ENCODE measurements around the gene CENPS.
"Not testable (repeated sequence)": the region's sequence is repeated elsewhere in the genome, so short reads cannot be mapped to it uniquely, and the experiment has no call there.

The CENPS gene

DNA sequence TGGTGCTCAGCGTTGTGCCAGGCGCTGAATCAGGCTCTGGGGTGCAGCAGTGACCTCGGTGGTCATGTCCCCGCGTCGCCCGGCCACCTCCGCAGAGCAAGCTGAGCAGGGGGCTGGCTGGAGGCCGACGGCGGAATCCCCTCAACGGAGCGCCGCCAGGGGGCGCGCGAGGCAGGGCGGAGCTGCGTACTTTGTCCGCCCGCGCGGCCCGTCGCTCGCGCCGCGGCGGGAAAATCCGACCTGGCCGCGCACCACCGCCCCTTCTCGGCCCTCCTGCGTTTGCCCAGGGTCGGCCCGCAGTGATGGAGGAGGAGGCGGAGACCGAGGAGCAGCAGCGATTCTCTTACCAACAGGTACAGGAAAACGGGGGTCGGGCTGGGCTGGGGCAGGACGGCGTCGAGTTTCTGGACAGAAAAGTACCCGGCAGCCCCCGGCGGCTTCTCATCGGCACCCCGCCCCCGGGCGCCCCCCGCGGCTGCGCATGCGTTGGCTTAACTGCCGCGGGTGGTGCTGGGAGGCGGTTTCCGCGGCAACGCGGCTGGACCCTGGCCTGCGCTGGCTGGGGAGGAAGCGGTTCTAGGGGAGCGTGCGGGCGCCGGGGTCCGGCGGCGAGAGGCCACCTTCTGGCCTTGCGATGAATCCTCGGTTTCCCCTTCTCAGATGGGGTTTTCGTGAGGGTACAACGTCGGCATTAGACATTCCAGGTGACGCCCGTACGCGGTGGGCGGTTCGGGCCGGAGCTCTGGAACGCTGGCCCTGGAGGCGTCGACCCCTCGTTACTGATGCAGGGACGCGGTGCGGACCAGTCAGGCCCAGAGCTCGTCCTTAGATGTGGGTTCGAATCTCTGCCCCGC is at the start of gene CENPS:
CENPS (plus strand) TSS at position 218 of the 854 bp plus-strand sequence; CDS start at position 303, 85 bp downstream.
- peak; percentile 80 for DNase-seq

DNA sequence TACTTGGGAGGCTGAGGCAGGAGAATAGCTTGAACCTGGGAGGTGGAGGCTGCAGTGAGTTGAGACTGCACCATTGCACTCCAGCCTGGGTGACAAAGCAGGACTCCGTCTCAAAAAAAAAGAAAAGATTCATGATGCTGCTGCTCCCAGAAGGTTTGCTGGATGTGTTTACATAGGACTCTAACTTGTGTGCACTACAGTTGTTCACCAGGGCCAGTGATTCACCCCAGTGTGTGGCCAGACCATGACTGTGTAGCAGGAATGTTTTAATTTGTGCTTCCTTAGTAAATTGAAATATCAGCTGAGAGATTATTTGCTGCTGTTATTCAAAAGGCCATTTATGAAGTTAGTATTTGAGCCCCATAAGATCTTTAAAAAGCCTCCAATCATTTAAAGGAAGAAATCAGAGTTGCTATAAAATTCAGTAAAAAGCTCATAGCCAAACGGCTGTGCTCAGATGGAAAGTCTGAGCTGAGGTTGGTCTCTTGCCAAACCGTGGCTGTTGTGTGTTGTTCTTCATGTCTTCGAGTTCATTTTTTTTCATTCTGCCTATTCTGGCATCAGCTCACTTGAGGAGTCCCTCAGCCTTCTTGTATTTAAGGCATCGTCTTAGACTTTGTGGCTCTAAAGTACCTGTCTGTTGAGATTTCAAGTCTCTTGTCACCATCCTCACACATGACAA is 49.5 kb upstream of the CENPS start:
- no peak for DNase-seq

DNA sequence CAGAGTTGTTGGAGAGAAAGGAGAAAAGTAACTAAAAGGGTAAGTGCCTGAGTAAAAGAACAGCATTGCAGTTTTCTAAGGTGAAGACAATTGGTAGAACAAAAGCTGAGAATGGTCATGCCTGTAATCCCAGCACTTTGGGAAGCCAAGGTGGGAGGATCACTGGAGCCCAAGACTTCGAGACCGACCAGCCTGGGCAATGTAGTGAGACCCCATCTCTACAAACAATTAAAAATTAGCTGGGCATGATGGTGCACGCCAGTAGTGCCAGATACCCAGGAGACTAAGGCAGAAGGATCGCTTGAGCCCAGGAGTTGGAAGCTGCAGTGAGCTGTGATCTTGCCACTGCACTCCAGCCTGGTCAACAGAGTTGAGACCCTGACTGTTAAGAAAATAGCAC is 46.6 kb upstream of the CENPS start:
- no peak for DNase-seq

DNA sequence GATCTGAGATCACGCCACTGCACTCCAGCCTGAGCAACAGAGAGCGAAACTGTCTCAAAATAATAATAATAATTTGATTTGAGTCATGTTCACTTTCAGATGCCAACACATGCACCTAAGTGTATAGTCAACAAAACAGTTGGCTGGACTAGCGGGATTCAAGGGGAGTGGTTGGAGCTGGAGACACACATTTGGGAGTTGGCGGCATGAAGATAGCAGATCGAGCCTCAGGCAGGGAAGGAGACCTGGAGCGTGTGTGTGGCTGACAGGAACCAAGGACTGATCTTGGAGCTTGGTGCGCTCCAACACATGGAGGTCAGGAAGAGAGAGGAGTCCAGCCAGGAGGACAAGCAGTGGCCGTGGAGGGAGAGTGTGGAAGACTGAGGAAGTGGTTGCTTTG is 46.0 kb upstream of the CENPS start:
- DNase-seq, result no peak

DNA sequence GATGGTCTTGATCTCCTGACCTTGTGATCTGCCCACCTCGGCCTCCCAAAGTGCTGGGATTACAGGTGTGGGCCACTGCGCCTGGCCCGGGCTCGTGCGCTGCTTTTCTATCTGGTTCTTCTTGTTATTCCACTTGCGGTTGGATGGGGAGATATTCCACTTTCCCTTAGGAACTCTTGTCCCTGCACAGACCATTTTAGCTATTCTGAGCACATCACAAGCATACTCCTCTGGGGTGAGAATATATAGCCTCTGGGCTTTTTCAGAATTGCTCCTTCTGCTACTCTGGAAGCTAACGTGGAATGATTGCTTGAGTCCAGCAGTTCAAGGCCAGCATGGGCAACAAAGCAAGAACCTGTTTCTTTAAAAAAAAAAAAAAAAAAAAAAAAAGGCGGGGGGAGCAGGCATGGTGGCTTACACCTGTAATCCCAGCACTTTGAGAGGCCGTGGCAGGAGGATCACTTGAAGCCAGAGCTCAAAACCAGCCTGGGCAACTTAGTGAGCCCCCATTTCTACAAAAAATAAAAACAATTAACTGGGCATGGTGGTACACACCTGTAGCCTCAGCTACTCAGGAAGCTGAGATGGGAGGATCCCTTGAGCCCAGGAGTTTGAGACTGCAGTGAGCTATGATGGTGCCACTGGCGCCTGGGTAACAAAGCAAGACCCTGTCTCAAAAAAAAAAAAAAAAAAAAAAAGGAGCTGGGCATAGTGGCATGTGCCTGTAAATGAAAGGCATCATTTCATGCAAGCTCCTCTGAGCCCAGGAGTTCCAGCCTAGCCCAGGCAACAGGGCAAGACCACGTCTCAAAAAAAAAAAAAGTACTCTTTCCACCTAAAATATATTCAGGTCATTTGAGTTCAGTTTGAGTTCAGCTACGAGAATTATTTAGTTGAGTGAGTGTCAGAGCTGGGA is 43.2 kb upstream of the CENPS start:
- no peak for DNase-seq

DNA sequence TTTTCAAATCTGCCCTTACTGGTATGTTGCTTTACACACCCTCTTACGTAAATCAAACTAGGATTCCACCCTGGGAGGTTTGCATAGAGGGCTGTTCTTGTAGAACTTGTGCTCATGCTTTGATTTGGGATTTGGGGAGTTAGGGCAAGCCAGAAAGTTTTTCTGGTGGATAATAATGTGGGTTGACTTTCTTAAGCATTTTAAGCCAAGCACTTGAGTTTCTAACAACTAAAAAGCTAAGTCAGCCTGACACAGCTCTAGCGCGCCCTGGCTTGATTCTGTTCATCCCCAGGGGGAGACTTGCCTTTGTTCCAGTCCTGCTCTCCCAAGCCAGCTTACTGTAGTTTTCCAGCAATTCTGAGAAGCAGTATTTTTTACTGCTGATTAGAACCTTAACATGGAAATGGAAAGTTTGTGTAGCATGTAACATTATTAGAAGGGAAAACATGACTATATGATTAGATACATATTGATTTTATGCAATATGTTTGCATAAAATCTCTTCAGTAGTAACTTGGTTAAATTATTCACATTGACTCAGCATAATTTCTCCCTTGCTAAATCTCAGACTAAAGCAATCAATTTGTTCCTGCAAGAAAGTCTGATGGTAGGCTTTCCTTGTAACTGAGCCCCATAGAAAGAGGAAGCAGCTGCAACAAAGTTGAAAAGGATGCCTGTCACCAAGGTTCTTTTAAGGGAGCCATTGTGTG is 42.4 kb upstream of the CENPS start:
- peak; percentile 23 for DNase-seq

DNA sequence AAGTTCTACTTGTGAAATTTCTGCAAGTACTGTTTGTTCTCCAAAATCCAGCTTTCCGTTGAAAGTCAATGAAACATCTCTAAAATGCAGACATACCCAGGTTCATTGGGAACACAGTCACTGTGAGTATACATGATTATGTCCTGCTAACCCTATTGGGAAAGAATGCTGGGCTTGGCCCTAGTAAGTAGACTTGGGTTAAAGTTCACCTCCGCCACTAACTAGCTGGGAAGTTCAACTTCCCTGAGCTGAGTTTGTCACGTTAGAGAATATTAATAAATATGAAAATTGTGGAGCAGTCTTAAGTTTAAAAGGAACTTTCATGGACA is 41.9 kb upstream of the CENPS start:
- no peak for DNase-seq

DNA sequence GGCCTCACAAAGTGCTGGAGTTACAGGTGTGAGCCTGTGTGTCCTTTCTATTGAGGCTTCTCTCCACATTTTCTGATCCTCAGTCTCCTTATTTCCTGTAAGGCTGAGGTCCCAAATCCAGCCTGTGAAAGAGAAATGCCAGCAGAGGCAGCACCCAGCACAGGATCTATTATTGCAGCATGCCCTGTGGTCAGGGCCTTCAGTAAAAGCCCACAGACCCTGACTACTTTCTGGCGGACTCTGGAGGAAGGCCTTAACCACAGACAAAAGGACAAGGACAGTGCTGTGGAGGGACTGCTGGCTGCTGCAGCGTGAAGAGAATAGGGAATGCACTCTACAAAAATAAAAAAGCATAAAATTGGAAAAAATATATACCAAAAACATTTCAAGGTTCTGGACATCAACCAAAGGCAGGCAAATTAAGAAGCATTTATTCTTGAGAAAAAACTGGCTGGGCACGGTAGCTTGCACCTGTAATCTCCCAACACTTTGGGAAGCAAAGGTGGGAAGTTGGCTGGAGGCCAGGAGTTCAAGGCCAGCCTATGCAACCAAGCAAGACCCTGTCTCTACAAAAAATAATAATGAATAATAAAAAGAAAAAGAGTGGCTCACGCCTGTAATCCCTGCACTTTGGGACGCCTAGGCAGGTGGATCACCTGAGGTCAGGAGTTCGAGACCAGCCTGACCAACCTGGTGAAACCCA is 40.8 kb upstream of the CENPS start:
- DNase-seq, result no peak

DNA sequence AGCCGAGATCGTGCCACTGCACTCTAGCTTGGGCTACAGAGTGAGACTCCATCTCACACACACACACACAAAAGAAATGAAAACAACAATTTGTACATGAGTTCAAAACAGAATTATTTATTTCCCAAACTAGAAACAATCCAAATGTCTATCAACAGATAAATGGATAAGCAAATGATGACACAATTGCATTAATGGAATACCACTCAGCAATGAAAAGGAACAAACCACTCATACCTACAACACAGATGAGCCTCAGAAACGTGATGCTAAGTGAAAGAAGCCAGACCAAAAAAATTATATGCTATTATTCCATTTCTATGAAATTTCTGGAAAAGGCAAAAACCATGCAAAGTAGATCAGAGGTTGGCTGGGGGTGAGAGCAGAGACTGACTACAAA is 33.4 kb upstream of the CENPS start:
- DNase-seq, result no peak

DNA sequence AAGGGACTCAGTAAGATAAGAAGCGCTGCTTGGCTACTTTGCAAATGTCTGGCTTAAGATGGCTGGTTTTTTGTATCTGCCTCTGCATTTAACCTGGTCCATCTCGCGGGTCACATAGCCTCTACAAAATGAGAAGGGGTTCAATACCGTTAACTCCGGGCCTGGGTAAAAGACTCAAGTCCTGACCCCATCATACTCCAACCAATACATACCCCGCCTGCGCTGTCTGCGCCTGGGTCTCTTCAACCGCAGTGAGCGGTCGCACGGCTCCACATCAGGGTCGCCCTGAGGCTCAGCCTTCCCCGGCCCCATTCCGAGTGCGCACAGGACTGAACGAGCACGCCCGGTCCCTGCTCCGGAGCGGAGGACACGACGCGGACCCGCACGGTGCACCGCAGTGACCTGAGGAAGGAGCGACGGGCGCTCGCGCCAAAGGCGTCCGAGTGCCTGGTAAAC is 31.9 kb upstream of the CENPS start:
- DNase-seq, result no peak

DNA sequence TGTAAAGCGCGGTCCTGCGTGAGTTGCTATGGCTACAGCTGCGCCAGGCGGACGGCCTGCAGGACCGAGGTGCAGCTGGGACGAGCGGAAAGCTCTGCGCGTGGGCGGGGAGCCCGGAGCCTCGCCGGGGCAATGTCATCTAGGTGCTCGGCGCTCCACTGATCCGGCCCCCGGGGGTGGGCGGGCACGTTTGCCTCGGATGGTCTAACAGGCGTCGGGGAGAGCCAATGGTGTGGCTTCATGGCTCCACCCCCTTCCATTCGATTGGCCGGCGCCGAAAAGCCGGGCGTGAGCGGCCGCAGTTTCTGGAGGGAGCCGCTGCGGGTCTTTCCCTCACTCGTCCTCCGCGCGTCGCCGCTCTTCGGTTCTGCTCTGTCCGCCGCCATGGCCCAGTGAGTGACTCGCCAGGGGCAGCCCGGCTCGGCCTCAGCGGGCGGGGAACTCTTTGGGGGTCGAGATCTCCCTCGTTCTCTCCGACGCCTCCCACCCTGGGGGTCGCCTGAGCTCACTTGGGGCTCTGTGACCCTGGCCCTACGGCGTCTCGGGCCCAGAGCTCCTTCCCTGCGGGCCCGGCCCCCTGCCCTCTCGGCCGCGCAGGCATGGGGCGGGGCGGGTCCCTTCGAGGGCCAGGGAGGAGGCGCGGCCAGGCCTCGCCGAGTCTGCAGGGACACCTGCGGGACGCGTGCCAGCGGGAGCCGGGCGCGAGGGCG is 31.3 kb upstream of the CENPS start, which contains the start of gene PGD:
PGD (plus strand) TSS at position 331 of the 710 bp plus-strand sequence; CDS start at position 385, 54 bp downstream.
- peak; percentile 99 for DNase-seq

DNA sequence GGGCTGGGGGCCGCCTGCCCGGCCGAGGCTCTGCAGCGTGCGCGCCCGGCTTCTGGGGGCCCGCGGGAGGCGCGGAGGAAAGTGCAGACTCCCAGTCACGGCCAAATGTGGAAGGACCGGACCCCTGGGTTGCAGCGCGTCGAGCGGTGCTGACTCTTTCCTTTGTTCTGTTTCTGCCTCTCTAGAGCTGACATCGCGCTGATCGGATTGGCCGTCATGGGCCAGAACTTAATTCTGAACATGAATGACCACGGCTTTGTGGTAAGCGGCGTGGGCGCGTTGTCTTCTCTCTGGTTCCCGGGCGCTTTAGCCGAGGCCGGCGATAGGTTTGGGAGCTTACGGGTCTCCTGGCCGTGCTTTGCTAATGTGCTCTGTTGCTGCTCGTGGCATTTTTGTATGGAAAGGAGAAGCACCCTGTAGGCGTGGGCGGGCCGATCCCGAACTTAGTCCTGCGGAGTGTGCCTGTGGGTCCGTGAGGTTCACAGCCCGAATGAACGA is 30.7 kb upstream of the CENPS start:
- DNase-seq, result no peak

DNA sequence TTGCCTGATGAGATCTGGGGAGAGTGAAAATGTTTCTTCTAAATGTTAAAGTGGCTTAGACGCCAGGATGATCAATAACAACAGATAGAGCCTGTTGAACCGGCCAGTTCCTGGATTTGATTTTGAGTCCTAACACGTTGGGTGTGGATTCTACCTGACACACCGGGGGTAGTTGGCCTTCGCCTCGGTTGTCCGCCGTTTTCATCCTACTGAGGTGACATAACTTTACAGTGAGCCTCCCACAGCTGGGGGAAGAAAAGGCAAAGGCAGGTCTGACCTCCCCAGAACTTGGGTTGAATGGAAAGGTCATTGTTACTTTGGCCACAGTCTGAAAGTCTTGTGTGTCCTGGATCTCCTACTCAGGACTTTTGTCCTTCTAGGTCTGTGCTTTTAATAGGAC is 30.2 kb upstream of the CENPS start:
- no peak for DNase-seq

DNA sequence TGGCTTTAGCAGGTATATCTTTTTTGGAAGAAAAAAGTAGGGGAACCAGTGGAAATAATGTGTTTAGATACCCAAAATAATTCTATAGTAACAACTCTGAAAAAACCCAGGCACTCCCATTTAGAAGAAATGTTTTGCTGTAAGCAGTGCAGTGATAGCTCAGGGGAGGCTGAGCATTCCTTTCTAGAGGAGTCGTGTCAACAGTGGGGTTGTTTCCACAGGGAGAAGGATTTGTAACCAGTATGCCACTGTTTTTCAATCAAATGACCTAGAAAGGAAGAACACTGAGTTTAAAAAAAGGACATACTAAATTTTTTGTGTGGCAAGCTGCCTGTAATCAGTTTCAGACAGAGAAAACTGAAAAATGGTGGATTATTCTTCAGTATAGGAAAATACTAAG is 29.0 kb upstream of the CENPS start:
- DNase-seq, result no peak

DNA sequence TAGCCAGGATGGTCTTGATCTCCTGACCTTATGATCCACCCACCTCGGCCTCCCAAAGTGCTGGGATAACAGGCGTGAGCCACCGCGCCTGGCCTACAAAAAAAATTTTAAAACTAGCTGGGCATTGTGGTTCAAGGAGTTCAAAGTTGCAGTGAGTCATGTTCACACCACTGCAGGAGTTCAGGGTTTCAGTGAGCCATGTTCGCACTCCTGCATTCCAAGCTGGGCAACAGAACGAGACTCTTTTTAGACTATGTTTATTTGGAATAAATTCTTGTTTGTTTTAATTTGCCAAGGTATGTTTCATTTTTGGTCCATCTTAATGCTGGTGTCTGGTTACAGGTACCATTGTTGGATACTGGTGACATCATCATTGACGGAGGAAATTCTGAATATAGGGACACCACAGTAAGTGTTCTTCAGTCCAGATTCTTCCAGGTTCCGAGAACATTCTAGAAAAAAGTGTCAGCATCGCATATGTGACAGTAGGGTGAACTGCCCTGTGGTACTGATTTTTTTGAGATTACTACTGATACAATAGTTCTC is 27.4 kb upstream of the CENPS start:
- no peak for DNase-seq

DNA sequence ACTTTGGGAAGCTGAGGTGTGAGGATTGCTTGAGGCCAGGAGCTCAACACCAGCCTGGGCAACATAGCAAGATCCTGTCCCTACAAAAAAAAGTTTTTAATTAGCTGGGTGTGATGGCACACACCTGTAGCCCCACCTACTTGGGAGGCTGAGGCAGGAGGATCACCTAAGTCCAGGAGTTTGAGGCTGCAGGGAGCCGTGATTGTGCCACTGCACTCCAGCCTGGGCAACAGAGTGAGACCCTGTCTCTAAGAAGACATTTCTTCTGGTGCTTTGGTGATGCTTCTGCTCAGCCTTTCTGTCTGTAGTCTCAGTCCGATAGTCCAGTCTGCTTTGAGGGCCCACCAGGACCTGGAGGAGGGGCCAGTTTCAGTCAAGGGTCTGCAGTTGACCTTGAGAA is 23.0 kb upstream of the CENPS start:
- no peak for DNase-seq

DNA sequence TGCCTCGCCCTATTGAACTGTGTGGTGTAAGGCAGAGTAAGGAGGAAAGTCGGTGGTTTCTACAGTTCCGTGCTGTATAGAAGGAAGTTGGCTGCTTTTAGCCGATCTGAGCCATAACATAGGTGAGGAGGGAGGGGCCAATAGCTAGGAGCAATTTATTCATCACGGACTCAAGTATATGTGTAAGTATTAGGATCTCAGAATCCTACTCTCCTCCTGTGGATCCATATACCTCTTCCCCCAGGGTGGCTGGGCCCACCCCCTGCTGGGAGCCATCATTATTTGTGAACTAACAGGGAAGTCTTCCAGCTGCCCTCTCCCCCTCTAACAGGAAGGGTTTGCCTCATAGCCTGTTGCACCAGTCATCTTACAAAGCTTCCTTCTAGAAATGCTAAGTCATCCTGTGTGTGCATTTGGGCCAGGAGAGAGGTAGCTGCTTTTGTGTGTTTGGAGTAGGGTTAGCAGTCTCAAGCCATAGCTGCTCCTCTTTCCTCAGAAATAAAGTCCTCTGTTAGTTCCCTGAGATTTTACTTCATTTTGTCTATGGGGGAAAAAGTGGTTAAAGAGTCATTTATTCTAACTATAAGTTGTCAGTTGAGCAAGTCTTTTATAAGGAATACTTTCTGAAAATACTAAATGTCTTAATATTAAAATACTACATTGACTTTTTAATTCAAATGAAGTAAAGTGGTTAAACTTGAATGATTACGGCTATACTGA is 14.9 kb upstream of the CENPS start:
- DNase-seq, result peak; percentile 18

DNA sequence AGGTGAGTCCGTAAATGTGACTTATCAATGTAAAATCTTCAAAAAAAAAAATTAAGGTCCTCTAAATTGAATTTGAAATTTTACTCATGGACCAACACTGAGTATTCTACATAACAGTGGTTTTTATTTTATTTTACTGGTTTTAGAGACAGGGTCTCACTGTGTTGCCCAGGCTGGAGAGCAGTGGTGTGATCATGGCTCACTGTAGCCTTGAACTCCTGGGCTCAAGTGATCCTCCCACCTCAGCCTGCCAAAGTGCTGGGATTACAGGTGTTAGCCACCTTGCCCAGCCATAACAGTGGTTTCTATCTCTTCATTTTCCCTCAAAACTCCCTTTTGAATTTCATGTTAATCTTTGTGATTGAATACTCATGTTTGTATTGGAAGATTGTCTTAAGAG is 14.3 kb upstream of the CENPS start:
- not testable (repeated sequence) for DNase-seq

DNA sequence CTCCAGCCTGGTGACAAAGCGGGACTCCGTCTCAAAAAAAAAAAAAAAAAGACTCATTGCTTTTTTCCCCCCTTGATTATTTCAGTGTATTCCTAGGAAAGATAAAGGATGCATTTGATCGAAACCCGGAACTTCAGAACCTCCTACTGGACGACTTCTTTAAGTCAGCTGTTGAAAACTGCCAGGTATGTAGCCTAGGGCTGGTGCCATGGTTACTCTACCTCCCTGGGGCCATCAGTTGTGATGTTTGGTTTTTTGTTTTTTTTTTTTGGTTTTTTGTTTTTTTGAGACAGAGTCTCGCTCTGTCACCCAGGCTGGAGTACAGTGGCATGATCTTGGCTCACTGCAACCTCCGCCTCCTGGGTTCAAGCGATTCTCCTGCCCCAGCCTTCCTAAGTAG is 11.5 kb upstream of the CENPS start:
- DNase-seq, result not testable (repeated sequence)

DNA sequence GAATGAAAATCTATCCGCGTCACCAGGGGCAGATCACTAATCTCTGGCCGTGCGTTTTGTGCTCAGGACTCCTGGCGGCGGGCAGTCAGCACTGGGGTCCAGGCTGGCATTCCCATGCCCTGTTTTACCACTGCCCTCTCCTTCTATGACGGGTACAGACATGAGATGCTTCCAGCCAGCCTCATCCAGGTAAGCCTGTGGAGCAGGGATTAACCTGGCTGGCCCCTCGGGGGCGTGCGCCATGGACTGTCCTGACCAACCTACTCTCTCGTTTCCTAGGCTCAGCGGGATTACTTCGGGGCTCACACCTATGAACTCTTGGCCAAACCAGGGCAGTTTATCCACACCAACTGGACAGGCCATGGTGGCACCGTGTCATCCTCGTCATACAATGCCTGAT is 10.9 kb upstream of the CENPS start:
- no peak for DNase-seq
